H1 (cell line): ENCODE results near the gene CTSW.

Experiments
- BACH1 ChIP-seq: IDR thresholded peaks from 2 replicates; pipeline ENCODE4 v1.6.1; 2012; ENCODE audit warnings: low read length, improper control_type of control experiment
- CBX8 ChIP-seq: fragments of 300-800, 300-1000 bp; sonication (generic); IDR thresholded peaks from 2 replicates; pipeline ENCODE4 v1.7.1; 2016; ENCODE audit warnings: low read depth, low read length, borderline replicate concordance
- CHD2 ChIP-seq: IDR thresholded peaks from 2 replicates; pipeline ENCODE4 v1.6.1; 2012; ENCODE audit warnings: low read length, improper control_type of control experiment
- FOSL1 ChIP-seq: IDR thresholded peaks from 2 replicates; pipeline ENCODE4 v1.6.1; 2011; ENCODE audit warnings: mild to moderate bottlenecking, low read depth, low read length, moderate library complexity; ENCODE audit not compliant: insufficient read depth
- POLR2A ChIP-seq, 2 experiments: IDR thresholded peaks; 1 replicate in 1 of 2; 2 replicates in 1 of 2; pipeline ENCODE4 v1.6.1; 2011; ENCODE audit warnings: low read depth in 2 of 2, low read length in 2 of 2, mild to moderate bottlenecking in 2 of 2; ENCODE audit errors: control extremely low read depth in 1 of 2
- RAD21 ChIP-seq, 2 experiments: IDR thresholded peaks in 1 of 2; conservative IDR thresholded peaks in 1 of 2; 2 replicates each; pipeline ENCODE4 v1.6.1; 2011; ENCODE audit warnings: low read depth in 2 of 2, low read length in 2 of 2, improper control_type of control experiment in 1 of 2, inconsistent platforms in 1 of 2, mild to moderate bottlenecking in 1 of 2, moderate library complexity in 1 of 2
- SUZ12 ChIP-seq: fragments of 200-600 bp; sonication (generic); IDR thresholded peaks from 2 replicates; pipeline ENCODE4 v1.6.1; 2012; ENCODE audit warnings: mild to moderate bottlenecking, inconsistent platforms, low read length, moderate library complexity, mixed read lengths
- TAF1 ChIP-seq: IDR thresholded peaks from 2 replicates; pipeline ENCODE4 v1.6.1; 2011; ENCODE audit warnings: mild to moderate bottlenecking, low read depth, low read length
- TF ChIP-seq, protein P1 (sequence below), 3 experiments: IDR thresholded peaks; 1 replicate in 2 of 3; 2 replicates in 1 of 3; pipeline versions ENCODE4 v1.5.1 to v1.6.1; 2011; ENCODE audit warnings: low read length in 3 of 3, mild to moderate bottlenecking in 3 of 3, inconsistent platforms in 2 of 3, low read depth in 1 of 3, moderate library complexity in 1 of 3; ENCODE audit not compliant: insufficient read depth in 1 of 3; ENCODE audit errors: control extremely low read depth in 1 of 3
- TF ChIP-seq, protein P2 (sequence below): IDR thresholded peaks from 2 replicates; pipeline ENCODE4 v1.6.1; 2012; ENCODE audit warnings: low read length, inconsistent platforms

DNA sequence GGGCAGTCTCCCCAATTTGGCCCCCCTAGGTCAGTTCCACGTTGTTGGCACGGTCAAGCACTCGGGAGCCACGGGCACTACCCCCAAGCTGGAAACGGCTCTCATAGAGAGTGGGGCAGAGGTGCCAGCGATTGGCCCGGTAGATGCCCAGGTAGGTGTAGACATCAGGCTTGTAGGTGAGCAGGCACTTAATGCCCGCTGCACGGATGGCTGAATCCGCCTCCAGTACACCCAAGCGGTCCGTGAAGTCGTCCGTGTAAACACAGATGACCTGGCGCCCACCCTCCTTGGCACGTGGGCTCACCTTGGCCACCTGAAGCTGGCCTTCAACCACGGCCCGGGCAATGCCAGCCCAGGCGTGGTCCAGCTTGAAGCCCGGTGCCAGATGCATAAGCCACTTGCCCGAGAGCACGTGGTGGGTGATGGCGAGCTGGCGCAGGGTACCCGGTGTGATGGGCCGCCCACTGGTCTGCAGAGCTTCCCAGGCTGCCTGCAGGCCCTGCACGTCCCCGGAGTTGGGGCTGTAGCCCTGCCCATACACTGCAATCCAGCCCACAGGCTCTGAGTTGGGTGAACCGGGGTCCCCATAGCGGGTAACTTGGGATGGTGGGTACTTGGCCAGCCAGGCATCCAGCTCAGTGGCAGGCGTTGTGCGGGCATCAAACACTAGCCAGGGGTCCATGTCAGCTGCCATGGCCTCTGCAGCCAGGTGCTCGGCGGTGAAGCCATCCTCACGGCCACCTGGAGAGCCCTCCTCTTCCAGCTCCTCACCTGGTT, 38.0 kb downstream of the CTSW start:
- 0 out of 3 replicates have a peak, but pooled peaks of 1 of the 2 experiments have one; percentile 22 for TF ChIP-seq POLR2A (IDR thresholded peaks at IDR 0.05; ENCODE audit: control extremely low read depth in 1 of 2, low read depth in 2 of 2, low read length in 2 of 2)
- no peak for TF ChIP-seq TAF1
- TF ChIP-seq, protein P1, sequence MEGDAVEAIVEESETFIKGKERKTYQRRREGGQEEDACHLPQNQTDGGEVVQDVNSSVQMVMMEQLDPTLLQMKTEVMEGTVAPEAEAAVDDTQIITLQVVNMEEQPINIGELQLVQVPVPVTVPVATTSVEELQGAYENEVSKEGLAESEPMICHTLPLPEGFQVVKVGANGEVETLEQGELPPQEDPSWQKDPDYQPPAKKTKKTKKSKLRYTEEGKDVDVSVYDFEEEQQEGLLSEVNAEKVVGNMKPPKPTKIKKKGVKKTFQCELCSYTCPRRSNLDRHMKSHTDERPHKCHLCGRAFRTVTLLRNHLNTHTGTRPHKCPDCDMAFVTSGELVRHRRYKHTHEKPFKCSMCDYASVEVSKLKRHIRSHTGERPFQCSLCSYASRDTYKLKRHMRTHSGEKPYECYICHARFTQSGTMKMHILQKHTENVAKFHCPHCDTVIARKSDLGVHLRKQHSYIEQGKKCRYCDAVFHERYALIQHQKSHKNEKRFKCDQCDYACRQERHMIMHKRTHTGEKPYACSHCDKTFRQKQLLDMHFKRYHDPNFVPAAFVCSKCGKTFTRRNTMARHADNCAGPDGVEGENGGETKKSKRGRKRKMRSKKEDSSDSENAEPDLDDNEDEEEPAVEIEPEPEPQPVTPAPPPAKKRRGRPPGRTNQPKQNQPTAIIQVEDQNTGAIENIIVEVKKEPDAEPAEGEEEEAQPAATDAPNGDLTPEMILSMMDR (IDR thresholded peaks at IDR 0.05; ENCODE audit: control extremely low read depth in 1 of 3, insufficient read depth in 1 of 3, low read depth in 1 of 3, low read length in 3 of 3), result no peak
- no peak for TF ChIP-seq SUZ12
- TF ChIP-seq FOSL1, result no peak
- TF ChIP-seq, protein P2, sequence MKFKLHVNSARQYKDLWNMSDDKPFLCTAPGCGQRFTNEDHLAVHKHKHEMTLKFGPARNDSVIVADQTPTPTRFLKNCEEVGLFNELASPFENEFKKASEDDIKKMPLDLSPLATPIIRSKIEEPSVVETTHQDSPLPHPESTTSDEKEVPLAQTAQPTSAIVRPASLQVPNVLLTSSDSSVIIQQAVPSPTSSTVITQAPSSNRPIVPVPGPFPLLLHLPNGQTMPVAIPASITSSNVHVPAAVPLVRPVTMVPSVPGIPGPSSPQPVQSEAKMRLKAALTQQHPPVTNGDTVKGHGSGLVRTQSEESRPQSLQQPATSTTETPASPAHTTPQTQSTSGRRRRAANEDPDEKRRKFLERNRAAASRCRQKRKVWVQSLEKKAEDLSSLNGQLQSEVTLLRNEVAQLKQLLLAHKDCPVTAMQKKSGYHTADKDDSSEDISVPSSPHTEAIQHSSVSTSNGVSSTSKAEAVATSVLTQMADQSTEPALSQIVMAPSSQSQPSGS, result no peak
- no peak for TF ChIP-seq RAD21 (IDR thresholded peaks at IDR 0.05 in 1 of 2, conservative IDR thresholded peaks at IDR 0.05 in 1 of 2; ENCODE audit: low read depth in 2 of 2, low read length in 2 of 2)
- no peak for TF ChIP-seq CHD2
- TF ChIP-seq BACH1, result no peak
- no peak for TF ChIP-seq CBX8
